ENCODE measurements around the gene TPP2. TPM values are rescaled to one million over a fixed set of nuclear protein-coding genes. Genes with fewer than 3 reads are reported as not detected.
A peak's percentile ranks its signal among the peaks of the same experiment; 100 is the strongest.

Gene TPP2
- polyA plus RNA-seq, 1 donor from 2014 or later: 45.4 TPM

GRCh38 chr13:102702965-102703725, 106.4 kb downstream of the TPP2 start:
- Histone ChIP-seq H4K20me1 (ENCODE audit: insufficient read depth) (no peaks in the 10 kb centered on the region), H3K79me2 (replicated peaks; ENCODE audit: insufficient read depth, low read length) (no peaks in the 10 kb centered on the region), H2AFZ (ENCODE audit: low read depth, low read length) (no peak overlapping the region), H3K27me3 (ENCODE audit: insufficient read depth, low read depth, low read length) (no peaks in the 10 kb centered on the region), H3K36me3 (ENCODE audit: insufficient read depth, low read length) (no peaks in the 10 kb centered on the region), H3K4me3 (ENCODE audit: low read length) (no peak overlapping the region), H3K27ac (ENCODE audit: low read length) (peak overlapping the region; percentile 41), H3K9me2 (ENCODE audit: insufficient read depth, low read length) (no peaks in the 10 kb centered on the region), H3K9ac (ENCODE audit: low read length) (no peak overlapping the region), H3K9me3 (ENCODE audit: low read length) (no peaks in the 10 kb centered on the region), H3K4me2 (ENCODE audit: low read length) (no peak overlapping the region), H3F3A (ENCODE audit: insufficient read depth, low read length, poor library complexity, severe bottlenecking) (no peaks in the 10 kb centered on the region)
- TF ChIP-seq REST (IDR thresholded peaks at IDR 0.05; ENCODE audit: borderline replicate concordance): peak; percentile 27
- TF ChIP-seq TAF1 (IDR thresholded peaks at IDR 0.05; ENCODE audit: low read depth): no peak
- no peak for TF ChIP-seq SMC3 (conservative IDR thresholded peaks at IDR 0.05; ENCODE audit: poor library complexity)

- Histone ChIP-seq H4K20me1 (ENCODE audit: insufficient read depth) (no peaks in the 10 kb centered on the region), H3K79me2 (replicated peaks; ENCODE audit: insufficient read depth, low read length) (no peaks in the 10 kb centered on the region), H3F3A (ENCODE audit: insufficient read depth, low read length, poor library complexity, severe bottlenecking) (no peaks in the 10 kb centered on the region), H3K9me3 (ENCODE audit: low read length) (no peaks in the 10 kb centered on the region), H3K9me2 (ENCODE audit: insufficient read depth, low read length) (no peaks in the 10 kb centered on the region), H3K27ac (ENCODE audit: low read length) (peak overlapping the region; percentile 41), H2AFZ (ENCODE audit: low read depth, low read length) (no peak overlapping the region), H3K4me3 (ENCODE audit: low read length) (no peak overlapping the region), H3K36me3 (ENCODE audit: insufficient read depth, low read length) (no peaks in the 10 kb centered on the region), H3K9ac (ENCODE audit: low read length) (no peak overlapping the region), H3K27me3 (ENCODE audit: insufficient read depth, low read depth, low read length) (no peaks in the 10 kb centered on the region), H3K4me2 (ENCODE audit: low read length) (no peak overlapping the region)
- TF ChIP-seq EZH2 (IDR thresholded peaks at IDR 0.05; ENCODE audit: borderline replicate concordance, insufficient read depth, low read length, poor library complexity, severe bottlenecking) (no peak), RAD21 (conservative IDR thresholded peaks at IDR 0.05) (no peak), POLR2AphosphoS5 (IDR thresholded peaks at IDR 0.05) (no peak), SMC3 (conservative IDR thresholded peaks at IDR 0.05; ENCODE audit: poor library complexity) (no peak), TAF1 (IDR thresholded peaks at IDR 0.05; ENCODE audit: low read depth) (no peak)
Measured at GRCh38 chr13:102703726-102704035, 106.9 kb downstream of the TPP2 start.

- Histone ChIP-seq H2AFZ (ENCODE audit: low read depth, low read length) (no peak overlapping the region), H3K4me3 (ENCODE audit: low read length) (no peak overlapping the region), H3K79me2 (replicated peaks; ENCODE audit: insufficient read depth, low read length) (no peaks in the 10 kb centered on the region), H3K27me3 (ENCODE audit: insufficient read depth, low read depth, low read length) (no peaks in the 10 kb centered on the region), H3K27ac (ENCODE audit: low read length) (no peak overlapping the region), H3K9me2 (ENCODE audit: insufficient read depth, low read length) (no peaks in the 10 kb centered on the region), H3K36me3 (ENCODE audit: insufficient read depth, low read length) (no peaks in the 10 kb centered on the region), H4K20me1 (ENCODE audit: insufficient read depth) (no peaks in the 10 kb centered on the region), H3F3A (ENCODE audit: insufficient read depth, low read length, poor library complexity, severe bottlenecking) (no peaks in the 10 kb centered on the region), H3K9me3 (ENCODE audit: low read length) (no peaks in the 10 kb centered on the region), H3K9ac (ENCODE audit: low read length) (no peak overlapping the region), H3K4me2 (ENCODE audit: low read length) (no peak overlapping the region)
- no peak for TF ChIP-seq RAD21 (conservative IDR thresholded peaks at IDR 0.05)
- no peak for TF ChIP-seq REST (IDR thresholded peaks at IDR 0.05; ENCODE audit: borderline replicate concordance)
Measured at GRCh38 chr13:102704238-102705058, 107.7 kb downstream of the TPP2 start.

Data from neural cell (in vitro differentiated cells).